RWPE2 (cell line): Measurements from ENCODE around the gene ENDOG.

ENCODE experiments used
- ATAC-seq: fragments of 200-7000 bp; cut with Tn5 transposase; 3 replicates; pipeline ENCODE4 v1.9.1; 2021; ENCODE audit warnings: low read depth
- DNase-seq: peaks from one replicate; pipeline ENCODE4 v3.0.0-alpha.2; 2020; ENCODE audit warnings: low spot score
- H3K27ac ChIP-seq: fragments of 450-650 bp; 2 replicates; pipeline ENCODE4 v1.5.1; 2017; ENCODE audit warnings: mild to moderate bottlenecking; ENCODE audit not compliant: poor library complexity, severe bottlenecking
- H3K27me3 ChIP-seq: fragments of 250-450 bp; sonication (Bioruptor Pico); 2 replicates; pipeline ENCODE4 v1.5.1; 2021; ENCODE audit warnings: mild to moderate bottlenecking, moderate library complexity; ENCODE audit not compliant: insufficient read depth, poor library complexity, severe bottlenecking
- H3K36me3 ChIP-seq: fragments of 250-450 bp; sonication (Bioruptor Pico); 2 replicates; pipeline ENCODE4 v1.5.1; 2020; ENCODE audit warnings: low read depth, mild to moderate bottlenecking, moderate library complexity
- H3K4me1 ChIP-seq: fragments of 250-450 bp; sonication (Bioruptor Pico); 2 replicates; pipeline ENCODE4 v1.5.1; 2021; ENCODE audit warnings: mild to moderate bottlenecking, moderate library complexity; ENCODE audit not compliant: insufficient read depth, poor library complexity, severe bottlenecking
- H3K4me3 ChIP-seq: fragments of 250-450 bp; sonication (Bioruptor Pico); 2 replicates; pipeline ENCODE4 v1.5.1; 2021; ENCODE audit warnings: mild to moderate bottlenecking, moderate library complexity; ENCODE audit not compliant: severe bottlenecking
- H3K9me3 ChIP-seq: fragments of 250-450 bp; sonication (Bioruptor Pico); 2 replicates; pipeline ENCODE4 v1.5.1; 2021; ENCODE audit warnings: mild to moderate bottlenecking, moderate library complexity; ENCODE audit not compliant: severe bottlenecking
- TF ChIP-seq, protein P1 (sequence below): fragments of 450-650 bp; IDR thresholded peaks from one replicate; pipeline ENCODE4 v1.5.1; 2017; ENCODE audit warnings: mild to moderate bottlenecking, moderate library complexity; ENCODE audit not compliant: poor library complexity, severe bottlenecking

The ENDOG gene

DNA sequence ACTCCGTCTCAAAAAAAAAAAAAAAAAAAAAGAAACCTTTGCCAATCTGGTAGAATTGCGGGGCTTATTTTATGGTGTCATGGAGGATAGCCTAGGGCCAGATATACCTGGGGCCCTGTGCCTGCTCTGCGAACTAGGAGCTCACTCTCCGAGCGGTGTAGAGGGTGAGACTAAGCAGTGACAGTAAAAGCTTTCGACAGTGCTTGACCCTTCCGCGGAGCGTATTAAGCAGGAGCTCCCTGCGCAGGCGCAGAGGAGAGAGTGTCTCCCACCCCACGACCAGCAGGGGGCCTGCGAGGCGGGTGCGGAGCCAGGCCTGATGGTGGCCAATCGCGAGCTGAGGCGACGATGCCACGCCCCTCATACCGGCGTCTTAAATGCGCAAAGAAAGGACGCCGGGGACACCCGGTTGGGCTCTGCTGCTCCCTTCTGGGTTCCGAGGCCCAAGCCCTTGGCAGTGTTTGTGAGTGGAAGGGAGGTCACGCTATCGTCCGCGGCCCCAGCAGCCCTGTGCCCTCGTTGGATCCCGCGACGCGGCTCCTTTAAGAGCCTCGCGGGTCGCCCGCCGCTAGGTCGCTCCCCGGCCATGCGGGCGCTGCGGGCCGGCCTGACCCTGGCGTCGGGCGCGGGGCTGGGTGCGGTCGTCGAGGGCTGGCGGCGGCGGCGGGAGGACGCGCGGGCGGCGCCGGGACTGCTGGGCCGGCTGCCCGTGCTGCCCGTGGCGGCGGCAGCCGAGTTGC is at the start of gene ENDOG:
TSS of gene ENDOG (plus strand) at position 402 of the 740 bp plus-strand sequence. CDS start at position 587, 185 bp downstream.
- H3K4me1 ChIP-seq = no peaks in the 10 kb centered on the region
- peak within 1 kb of the TSS; percentile 49 for H3K4me3 ChIP-seq

DNA sequence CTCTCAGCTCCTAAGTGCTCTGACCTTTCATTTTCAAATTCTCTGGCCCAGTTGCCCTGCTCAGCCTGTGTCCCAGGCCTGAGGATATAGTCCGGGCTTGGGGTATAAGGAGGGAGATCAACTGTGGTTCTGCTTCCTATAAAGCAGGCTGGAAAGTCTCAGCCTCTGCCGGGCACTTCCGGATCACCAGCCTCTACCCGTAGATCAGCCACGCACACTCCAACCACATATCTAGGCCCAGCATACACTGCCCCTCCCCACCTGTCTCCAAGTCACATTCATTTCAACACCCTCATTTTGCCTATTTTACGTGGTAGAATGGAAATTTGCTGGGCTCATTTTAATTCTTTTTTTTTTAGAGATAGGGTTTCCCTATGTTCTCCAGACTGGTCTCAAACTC is 49.7 kb upstream of the ENDOG start:
- H3K4me1 ChIP-seq = no peaks in the 10 kb centered on the region
- no peak overlapping the region for H3K27ac ChIP-seq
- no peaks in the 10 kb centered on the region for H3K36me3 ChIP-seq
- ATAC-seq (no peak), DNase-seq (no peak)
- TF ChIP-seq, protein P1, sequence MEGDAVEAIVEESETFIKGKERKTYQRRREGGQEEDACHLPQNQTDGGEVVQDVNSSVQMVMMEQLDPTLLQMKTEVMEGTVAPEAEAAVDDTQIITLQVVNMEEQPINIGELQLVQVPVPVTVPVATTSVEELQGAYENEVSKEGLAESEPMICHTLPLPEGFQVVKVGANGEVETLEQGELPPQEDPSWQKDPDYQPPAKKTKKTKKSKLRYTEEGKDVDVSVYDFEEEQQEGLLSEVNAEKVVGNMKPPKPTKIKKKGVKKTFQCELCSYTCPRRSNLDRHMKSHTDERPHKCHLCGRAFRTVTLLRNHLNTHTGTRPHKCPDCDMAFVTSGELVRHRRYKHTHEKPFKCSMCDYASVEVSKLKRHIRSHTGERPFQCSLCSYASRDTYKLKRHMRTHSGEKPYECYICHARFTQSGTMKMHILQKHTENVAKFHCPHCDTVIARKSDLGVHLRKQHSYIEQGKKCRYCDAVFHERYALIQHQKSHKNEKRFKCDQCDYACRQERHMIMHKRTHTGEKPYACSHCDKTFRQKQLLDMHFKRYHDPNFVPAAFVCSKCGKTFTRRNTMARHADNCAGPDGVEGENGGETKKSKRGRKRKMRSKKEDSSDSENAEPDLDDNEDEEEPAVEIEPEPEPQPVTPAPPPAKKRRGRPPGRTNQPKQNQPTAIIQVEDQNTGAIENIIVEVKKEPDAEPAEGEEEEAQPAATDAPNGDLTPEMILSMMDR = no peak
- no peak overlapping the region for H3K4me3 ChIP-seq
- no peaks in the 10 kb centered on the region for H3K27me3 ChIP-seq
- H3K9me3 ChIP-seq = no peaks in the 10 kb centered on the region

More for the DNA sequence above, at the start of gene ENDOG:
- H3K9me3 ChIP-seq = no peaks in the 10 kb centered on the region
- DNase-seq (peak; percentile 93), ATAC-seq (peak; percentile 83)
- no peaks in the 10 kb centered on the region for H3K27me3 ChIP-seq
- peaks cover 12% of the 10 kb centered on the region for H3K36me3 ChIP-seq
- peak within 1 kb of the TSS; percentile 36 for H3K27ac ChIP-seq
- TF ChIP-seq, protein P1 = peak; percentile 96

DNA sequence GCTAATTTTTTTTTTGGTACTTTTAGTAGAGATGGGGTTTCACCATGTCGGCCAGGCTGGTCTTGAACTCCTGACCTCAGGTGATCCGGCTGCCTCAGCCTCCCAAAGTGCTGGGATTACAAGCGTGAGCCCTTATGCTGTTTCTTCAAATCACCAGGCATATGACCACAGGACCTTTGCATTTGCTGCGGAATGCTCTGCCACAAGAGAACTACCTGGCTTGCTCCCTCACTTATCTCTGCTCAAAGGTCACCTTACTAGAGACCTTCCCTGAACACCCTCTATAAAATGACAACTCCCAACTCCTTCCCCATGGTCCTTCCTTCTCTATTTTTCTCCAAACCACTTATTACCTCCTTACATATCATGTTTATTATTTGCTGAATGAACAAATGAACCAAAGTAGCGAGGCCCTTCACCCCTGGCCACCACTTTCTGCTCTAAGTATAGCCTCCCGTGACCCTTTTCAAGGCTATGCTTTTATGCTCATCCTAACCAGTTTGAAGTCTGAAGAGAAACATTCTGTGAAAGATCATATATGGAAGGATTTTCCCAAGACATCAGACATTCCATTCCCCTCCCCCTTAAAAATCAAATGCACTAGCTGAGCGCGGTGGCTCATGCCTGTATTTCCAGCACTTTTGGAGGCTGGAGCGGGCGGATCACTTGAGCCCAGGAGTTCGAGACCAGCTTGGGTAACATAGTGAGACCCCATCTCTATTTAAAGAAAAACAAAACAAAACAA is 47.8 kb upstream of the ENDOG start:
- peak overlapping the region; percentile 75 for H3K4me3 ChIP-seq

DNA sequence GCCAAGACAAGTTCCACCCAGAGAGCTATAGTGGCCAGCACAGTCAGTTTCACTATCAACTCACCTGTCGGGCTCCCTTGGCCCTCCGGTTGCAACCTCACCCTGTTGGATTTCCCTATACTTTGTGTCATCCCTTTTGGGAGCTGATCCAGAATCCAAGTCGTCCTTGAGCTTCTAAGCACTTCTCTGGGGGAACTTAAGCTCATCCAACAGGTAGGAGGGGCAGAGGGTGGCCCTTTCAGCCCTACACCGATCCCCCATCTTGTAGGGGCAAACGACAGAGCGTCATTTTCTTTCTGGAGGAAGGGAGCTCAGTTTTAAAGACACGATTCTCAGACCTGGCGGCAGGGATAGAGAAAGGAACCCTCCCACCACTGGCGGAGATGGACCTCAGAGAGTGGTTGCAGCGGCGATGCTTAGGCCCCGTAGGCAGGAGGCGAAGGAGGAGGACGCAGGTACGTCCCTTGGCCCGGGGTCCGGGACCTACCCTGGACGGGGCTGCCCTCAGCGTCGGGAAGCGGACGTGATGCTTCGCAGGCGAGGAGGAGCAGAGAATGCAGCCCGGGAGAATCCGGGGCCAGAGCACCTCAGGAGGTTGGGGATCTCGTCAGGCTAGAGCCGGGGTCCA is 47.1 kb upstream of the ENDOG start:
- TF ChIP-seq, protein P1 = no peak
- H3K4me3 ChIP-seq = peak overlapping the region; percentile 75
- H3K27me3 ChIP-seq = no peaks in the 10 kb centered on the region
- DNase-seq (no peak), ATAC-seq (peak; percentile 44)
- H3K27ac ChIP-seq = peak overlapping the region; percentile 66
- H3K9me3 ChIP-seq = no peaks in the 10 kb centered on the region
- no peaks in the 10 kb centered on the region for H3K36me3 ChIP-seq
- H3K4me1 ChIP-seq = no peaks in the 10 kb centered on the region

More for the DNA sequence above, 47.8 kb upstream of the ENDOG start:
- ATAC-seq (no peak), DNase-seq (no peak)
- Histone ChIP-seq H3K4me1 (no peaks in the 10 kb centered on the region), H3K27me3 (no peaks in the 10 kb centered on the region), H3K9me3 (no peaks in the 10 kb centered on the region), H3K27ac (peak overlapping the region; percentile 66), H3K36me3 (no peaks in the 10 kb centered on the region)
- TF ChIP-seq, protein P1 = no peak
